Iris pigment epithelial cell (primary cell): Measurements from ENCODE around the gene NOD2.
A peak's percentile ranks its signal among the peaks of the same experiment; 100 is the strongest.

Experiments
- DNase-seq: peaks from one replicate; pipeline ENCODE4 v3.0.0-alpha.2; 2011; ENCODE audit warnings: low read depth

The NOD2 gene

GRCh38 chr16:50742576-50743200 is 49.3 kb downstream of the NOD2 start:
- DNase-seq, result peak; percentile 31

- peak; percentile 26 for DNase-seq
Measured at GRCh38 chr16:50743581-50744225, 50.3 kb downstream of the NOD2 start.

DNA sequence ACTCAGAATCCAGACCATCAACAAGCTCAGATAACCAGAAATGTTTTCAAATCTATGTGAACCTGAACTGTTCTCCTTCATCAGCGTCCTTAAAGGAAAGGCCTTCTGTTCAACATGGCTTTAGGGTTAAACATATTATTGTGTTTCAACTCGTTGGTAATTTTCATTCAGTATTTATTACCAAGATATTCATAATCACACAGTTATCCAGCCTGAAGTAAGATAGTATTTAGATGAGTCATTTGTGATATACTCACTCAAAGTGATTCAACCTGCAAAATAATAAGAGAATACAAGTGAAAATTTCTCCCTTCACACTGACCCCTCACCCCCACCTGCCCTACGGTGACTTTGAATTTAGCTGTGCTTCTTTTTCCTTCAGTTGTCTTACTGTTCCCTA is 51.5 kb downstream of the NOD2 start:
- peak; percentile 54 for DNase-seq

DNA sequence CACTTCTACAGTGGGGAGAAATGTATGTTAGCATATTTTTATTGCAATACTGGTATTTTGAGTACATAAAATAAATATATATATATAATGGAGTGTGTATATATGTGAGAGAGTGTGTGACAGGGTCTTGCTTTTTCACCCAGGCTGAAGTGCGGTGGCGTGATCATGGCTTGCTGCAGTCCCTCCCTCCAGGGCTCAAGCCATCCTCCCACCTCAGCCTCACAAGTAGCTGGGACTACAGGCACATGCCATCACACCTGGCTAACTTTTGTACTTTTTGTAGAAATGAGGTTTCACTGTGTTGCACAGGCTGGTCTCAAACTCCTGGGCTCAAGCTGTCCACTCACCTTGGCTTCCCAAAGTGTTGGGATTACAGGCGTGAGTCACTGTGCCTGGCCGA is 52.5 kb downstream of the NOD2 start:
- no peak for DNase-seq

GRCh38 chr16:50747207-50747956 is 54.0 kb downstream of the NOD2 start:
- DNase-seq, result no peak

- DNase-seq, result no peak
Measured at GRCh38 chr16:50751528-50751927, 58.1 kb downstream of the NOD2 start.

GRCh38 chr16:50752471-50753235 is 59.2 kb downstream of the NOD2 start:
- no peak for DNase-seq

- no peak for DNase-seq
Measured at GRCh38 chr16:50756473-50756872, 63.1 kb downstream of the NOD2 start.

- no peak for DNase-seq
Measured at GRCh38 chr16:50761267-50761666, 67.9 kb downstream of the NOD2 start.

DNA sequence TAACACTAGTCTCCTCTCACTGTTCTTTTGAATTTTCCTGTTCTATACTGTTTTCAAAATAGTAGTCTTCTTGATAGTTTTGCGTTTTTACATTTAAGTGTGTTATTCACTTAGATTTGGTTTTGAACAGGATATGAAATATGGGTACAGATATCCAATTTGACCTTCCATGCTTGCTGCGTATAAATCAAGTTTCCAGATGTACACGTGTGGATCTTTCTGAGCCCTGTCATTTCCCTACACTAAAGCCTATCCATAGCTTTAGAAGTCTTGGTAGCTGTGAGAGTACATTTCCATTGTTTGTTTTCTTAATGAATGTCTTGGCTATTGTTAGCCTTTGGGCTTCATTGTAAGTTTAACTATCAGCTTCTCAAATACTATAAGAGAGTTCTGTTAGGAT is 68.8 kb downstream of the NOD2 start:
- peak; percentile 9 for DNase-seq

DNA sequence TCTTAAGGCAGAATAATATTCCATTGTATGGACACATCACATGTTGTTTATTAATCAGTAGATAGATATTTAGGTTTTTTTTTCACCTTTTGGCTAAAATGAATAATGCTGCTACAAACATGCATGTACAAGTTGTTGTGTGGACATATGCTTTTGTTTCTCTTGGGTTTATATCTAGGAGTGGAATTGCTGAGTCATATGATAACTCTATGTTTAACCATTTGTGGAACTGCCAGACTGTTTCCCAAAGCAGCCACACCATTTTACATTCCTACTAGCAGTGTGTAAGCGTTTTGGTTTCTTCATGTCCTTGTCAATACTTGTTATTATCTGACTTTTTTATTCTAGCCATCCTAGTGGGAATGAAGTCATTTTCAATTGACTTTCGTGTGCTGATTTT is 69.8 kb downstream of the NOD2 start:
- peak; percentile 42 for DNase-seq

DNA sequence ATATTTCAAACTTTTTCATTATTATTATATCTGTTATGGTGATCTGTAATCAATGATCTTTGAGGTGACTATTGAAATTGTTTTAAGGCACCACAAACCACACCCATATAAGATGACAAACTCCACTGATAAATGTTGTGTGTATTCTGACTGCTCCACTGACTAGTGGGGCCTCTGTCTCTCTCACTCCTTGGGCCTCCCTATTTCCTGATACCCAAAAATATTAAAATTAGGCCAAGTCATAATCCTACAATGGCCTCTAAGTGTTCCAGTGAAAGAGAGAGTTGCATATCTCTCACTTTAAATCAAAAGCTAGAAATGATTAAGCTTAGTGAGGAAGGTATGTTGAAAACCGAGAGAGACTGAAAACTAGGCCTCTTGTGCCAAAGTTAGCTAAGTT is 71.9 kb downstream of the NOD2 start:
- no peak for DNase-seq

DNA sequence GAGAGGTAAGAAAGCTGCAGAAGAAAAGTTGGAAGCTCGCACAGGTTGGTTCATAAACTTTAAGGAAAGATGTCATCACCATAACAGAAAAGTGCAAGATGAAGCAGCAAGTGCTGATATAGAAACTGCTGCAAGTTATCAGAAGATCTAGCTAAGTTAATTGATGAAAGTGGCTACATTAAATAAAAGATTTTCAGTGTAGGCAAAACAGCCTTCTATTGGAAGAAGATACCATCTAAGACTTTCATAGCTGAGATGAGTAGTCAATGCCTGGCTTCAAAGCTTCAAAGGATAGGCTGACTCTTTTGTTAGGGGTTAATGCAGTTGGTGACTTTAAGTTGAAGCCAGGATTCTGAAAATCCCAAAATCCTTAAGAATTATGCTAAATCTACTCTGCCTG is 72.5 kb downstream of the NOD2 start:
- no peak for DNase-seq

GRCh38 chr16:50767197-50767596 is 73.8 kb downstream of the NOD2 start:
- DNase-seq, result no peak

DNA sequence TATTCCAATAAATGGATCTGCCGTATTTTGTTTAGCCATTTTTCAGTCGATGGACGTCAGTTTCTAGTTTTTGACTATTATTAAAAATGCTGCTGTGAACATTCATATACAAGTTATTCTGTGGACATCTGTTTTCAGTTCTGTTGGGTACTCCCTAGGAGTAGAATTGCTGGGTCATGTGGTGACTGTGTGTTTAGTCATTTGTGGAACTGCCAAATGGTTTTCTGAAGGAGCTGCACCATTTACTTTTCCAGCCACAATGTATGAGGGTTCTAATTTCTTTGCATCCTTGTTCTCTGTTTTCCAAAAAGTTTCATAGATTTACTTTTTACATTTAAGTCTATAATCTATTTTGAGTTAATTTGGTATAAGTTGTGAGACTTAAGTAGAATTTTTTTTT is 78.0 kb downstream of the NOD2 start:
- peak; percentile 74 for DNase-seq

GRCh38 chr16:50774405-50774804 is 81.0 kb downstream of the NOD2 start:
- DNase-seq, result no peak

GRCh38 chr16:50774960-50775359 is 81.6 kb downstream of the NOD2 start:
- no peak for DNase-seq

DNA sequence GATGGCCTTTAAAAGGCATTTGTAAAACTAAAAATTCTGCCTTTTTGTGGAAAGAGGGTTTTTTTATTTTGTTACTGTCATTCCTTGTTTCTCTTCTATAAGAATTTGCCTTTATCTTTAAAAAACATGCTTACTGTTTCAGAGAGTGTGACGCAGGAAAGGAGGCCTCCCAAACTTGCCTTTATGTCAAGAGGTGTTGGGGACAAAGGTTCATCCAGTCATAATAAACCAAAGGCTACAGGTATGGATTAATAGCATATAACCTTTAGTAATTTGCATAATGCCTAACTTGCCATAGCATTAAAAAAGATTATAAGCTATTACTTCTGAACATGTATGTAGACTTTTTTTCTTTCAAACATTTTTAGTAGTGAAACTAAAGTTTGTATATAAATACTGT is 82.6 kb downstream of the NOD2 start:
- DNase-seq, result no peak

- no peak for DNase-seq
Measured at GRCh38 chr16:50778284-50779163, 85.1 kb downstream of the NOD2 start.

DNA sequence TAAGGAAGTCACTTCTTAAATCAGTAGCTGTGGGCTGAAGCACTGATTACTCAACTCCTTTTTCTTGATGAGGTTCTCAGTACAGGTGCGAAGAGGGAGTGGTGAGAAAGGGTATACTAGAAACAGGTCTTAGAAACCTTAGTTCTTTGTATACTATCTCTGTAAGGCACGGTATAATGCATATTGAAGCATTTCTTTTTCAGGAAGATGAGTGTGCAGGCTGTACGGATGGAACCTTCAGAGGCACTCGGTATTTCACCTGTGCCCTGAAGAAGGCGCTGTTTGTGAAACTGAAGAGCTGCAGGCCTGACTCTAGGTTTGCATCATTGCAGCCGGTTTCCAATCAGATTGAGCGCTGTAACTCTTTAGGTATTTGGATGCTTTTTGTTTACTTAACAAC is 87.6 kb downstream of the NOD2 start:
- peak; percentile 17 for DNase-seq

GRCh38 chr16:50781518-50781917 is 88.1 kb downstream of the NOD2 start:
- DNase-seq, result no peak
